Erythroblast (primary cell): ENCODE data around the gene BCL2A1.

Experiments used
- GATA1 ChIP-seq: IDR thresholded peaks from 2 replicates; pipeline ENCODE4 v1.6.1; 2011; ENCODE audit warnings: low read depth, mild to moderate bottlenecking, control low read depth, low read length, moderate library complexity
- POLR2A ChIP-seq: IDR thresholded peaks from 2 replicates; pipeline ENCODE4 v1.6.1; 2011; ENCODE audit warnings: mild to moderate bottlenecking, low read length

- no peak for TF ChIP-seq POLR2A
- no peak for TF ChIP-seq GATA1
Observed at GRCh38 chr15:80012060-80012726, 41.2 kb upstream of the BCL2A1 start.
